Activated CD4-positive, alpha-beta T cell treated with anti-CD3 and anti-CD28 coated beads for 1 hour (primary cell): Measurements from ENCODE around the gene PHACTR2.
"Not testable (repeated sequence)": the region's sequence is repeated elsewhere in the genome, so short reads cannot be mapped to it uniquely, and the experiment has no call there.

Experiments used
- DNase-seq: peaks from one replicate; pipeline ENCODE4 v3.0.0-alpha.2; 2020

The PHACTR2 gene

DNA sequence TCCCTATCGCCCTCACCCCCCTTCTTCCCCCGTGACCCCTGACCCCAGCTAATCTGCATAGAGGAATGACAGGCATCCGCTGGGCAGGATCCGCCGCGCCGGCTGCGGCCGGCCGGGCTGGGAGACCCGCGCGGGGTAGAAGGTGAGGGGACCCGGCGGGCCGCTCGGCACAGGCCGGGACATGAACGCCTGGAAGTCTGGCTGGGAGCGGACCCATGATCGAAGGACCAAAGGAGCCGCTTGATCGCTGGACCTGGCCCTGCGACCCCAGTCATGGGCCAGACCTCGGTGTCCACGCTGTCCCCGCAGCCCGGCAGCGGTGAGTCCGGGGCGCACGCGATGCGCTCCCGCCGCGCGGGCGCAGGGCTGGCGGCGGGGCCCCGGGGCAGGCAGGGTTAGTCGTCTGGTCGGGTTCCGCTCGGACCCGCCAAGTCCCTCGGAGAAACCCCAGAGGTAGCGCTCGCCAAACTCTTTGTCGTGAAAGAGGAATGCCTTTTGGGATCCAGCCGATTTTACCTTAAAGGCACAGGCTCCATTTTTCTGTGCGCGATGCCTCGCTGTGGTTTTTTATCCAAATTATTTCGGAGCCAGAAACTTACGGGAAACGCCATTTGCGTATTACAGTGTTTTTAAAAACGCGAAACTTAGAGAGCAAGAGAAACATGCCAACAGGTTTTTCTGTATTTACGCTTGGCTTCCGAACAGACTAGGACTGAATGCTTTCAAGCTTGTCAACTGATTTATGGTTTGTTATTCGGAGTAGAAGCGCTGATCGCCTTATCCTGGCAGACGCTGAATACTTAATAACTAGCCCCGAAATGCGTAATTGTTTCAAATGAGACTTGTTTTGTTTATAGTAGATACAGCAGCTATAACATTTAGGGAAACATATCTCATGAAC lies at the start of gene PHACTR2:
Gene PHACTR2 (plus strand): TSS at position 75 of the 901 bp plus-strand sequence. CDS start 199 bp downstream, at position 274.
- peak; percentile 18 for DNase-seq

DNA sequence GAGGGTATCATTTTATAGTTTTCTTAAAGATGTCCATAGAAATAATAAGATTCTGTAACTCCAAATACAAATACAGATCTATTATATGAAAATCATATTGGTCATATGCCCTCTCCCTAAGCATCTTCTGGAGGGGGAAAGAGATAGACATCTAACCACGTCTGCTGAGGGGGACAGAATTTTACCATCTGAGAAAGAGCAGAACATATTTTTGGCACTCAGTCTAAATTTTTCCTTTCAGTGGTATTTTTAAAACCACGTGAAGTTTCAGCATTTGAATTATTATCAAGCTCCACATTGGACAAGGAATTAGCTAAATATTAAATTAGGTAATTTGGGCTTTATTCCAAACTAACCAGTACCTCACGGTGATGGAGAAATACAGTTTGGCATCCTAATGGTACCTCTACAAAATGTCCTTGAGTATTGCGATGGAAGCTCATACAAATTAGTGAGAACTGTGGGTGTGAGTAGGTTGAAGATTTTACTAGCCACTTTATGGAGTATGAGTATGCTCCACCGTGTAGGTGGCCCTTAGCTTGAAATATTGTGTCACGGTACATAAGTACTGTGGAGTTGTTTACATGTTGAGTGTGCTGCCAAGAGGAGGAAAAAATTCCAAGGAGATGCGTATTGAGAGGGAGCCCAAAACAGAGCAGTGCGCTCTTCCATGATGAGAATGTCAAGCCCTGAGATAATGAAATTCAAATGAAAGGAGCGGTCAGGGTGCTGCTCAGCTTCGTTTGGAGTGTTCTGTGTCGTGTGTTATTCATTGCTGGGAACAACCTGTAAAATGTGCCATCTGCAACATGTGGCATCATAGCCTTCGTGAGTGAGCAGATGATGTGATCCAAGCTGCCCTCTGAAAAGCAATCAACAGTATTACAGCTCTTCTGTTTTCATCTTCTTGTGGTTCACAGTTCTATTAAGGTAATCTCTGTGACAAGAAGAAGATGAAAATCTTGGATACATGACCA lies 48.4 kb upstream of the PHACTR2 start:
- no peak for DNase-seq

DNA sequence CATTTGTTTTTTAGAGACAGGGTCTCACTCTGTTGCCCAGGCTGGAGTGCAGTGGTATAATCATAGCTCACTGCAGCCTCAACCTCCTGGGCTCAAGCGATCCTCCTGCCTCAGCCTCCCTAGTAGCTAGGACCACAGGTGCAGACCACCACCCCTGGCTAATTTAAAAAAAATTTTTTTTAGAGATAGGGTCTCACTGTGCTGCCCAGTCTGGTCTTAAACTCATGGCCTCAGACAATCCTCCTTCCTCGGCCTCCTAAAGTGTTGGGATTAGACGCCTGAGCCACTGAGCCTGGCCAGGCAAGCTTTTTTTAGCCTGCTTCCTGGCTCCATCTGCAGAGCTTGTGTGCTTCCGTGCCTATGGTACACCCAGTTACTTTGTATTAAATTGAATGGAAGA lies 46.6 kb upstream of the PHACTR2 start:
- DNase-seq: not testable (repeated sequence)

DNA sequence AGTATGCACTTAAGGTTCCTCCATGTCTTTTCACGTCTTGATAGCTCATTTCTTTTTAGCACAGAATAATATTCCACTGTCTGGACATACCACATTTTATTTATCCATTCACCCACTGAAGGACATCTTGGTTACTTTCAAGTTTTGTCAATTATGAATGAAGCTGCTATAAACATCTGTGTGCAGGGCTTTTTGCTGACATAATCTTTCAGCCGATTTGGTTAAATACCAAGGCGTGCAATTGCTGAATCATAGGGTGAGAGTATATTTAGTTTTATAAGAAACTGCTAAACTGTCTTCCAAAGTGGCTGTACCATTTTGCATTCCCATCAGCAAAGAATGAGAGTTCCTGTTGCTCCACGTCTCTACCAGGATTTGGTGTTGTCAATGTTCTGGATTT lies 44.9 kb upstream of the PHACTR2 start:
- no peak for DNase-seq

DNA sequence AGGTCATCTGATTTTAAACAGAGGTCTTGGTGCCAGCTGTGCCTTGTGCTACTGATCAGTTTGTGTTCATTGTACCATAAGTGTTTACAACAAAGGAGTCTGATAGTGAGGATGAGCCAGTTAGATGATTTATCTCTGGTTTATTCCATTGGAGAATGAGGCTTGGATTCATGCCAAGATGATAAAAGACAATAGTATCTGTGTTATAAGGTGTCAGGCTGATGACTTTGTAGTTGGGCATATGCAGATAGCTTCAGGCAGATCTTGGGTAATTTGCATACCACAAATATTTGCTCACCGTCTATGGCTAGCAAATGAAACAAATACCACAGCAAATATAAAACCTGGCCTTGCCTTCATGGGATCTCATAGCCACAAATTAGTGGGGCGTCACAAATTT lies 43.3 kb upstream of the PHACTR2 start:
- DNase-seq: no peak

DNA sequence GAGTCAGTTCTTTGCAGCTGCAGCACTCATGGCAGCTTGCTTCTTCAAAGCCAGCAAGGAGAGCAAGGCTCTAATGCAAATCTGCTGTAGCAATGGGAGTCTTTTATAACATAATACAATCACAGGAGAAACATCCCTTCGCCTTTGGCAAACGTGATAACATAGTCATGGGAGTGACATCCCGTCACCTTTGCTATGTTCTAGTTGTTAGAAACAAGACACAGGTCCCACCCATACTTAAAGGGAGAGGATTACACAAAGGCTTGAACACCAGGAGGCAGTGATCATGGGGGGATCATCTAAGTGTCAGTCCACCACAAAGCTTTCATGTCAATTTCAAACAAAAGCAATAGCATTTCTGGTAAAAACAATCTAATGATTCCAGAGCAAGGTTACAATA lies 40.1 kb upstream of the PHACTR2 start:
- no peak for DNase-seq

DNA sequence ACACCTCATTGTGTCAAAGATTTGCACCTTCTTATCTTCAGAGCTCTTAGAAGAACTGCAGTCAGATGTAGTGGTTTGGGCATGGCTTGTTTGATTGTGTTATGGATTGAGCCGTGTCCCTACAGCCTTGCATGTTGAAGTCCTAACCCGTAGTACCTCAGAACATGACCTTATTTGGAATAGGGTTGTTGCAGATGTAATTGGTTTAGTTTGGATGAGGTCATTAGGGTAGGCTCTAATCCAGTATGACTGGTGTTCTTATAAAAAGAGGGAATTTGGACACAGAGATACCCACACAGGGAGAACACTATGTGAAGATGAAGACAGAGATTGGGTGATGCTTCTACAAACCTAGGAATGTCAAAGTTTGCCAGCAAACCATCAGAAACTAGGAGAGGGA lies 35.4 kb upstream of the PHACTR2 start:
- no peak for DNase-seq

DNA sequence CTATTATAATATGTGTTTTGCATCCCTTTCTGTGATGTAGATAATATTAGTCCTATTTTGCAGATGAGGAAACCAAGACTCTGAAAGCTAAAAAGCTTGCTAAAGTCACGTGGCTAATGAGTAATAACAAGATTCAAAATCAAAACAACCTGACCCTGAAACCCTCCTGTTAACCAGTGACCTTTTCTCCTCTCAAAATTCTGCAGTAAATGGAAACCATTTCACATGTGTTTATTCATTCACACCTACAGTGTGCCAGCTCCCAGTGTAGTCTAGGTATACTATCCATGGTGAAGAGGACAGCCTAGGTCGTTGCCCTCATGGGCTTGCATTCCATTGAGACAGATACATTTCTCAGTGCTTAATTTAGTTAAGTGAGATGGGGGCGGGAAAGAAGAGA lies 30.6 kb upstream of the PHACTR2 start:
- DNase-seq: no peak

DNA sequence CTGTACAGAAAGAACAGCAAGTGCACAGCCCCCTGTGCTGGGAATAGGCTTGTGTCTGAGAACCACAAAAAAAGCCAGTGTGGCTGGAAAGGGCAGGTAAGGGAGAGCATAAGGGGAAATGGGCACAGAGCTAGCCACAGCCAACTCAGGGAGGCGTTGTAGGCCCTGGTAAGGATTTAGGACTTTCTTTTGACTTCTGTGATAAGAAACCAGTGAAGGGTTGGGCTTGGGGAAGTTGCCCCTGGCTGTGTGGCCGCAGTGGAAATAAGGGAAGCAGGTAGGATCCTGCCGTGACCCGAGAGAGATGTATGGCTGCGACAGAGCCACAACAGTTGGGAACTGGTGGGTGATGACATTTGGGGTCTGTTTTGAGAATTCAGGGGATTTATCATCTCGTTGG lies 30.0 kb upstream of the PHACTR2 start:
- DNase-seq: no peak

DNA sequence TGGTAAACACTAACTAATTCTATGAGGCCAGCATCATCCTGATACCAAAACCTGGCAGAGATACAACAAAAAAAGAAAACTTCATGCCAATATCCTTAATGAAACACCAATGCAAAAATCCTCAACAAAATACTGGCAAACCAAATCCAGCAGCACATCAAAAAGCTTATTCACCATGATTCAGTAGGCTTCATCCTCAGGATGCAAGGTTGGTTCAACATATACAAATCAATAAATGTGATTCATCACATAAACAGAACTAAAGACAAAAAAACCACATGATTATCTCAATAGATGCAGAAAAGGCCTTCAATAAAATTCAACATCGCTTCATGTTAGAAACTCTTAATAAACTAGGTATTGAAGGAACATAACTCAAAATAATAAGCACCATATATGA lies 28.4 kb upstream of the PHACTR2 start:
- DNase-seq: not testable (repeated sequence)

DNA sequence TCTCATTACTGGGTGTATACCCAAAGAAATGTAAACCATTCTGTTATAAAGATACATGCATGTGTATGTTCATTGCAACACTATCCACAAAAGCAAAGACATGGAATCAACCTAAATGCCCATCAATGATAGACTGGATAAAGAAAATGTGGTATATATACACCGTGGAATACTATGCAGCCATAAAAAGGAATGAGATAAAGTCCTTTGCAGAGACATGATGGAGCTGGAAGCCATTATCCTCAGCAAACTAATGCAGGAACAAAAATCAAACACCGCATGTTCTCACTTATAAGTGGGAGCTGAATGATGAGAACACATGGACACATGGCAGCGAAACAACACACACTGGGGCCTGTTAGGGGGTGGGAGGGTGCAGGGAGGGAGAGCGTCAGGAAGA lies 26.4 kb upstream of the PHACTR2 start:
- DNase-seq: not testable (repeated sequence)

DNA sequence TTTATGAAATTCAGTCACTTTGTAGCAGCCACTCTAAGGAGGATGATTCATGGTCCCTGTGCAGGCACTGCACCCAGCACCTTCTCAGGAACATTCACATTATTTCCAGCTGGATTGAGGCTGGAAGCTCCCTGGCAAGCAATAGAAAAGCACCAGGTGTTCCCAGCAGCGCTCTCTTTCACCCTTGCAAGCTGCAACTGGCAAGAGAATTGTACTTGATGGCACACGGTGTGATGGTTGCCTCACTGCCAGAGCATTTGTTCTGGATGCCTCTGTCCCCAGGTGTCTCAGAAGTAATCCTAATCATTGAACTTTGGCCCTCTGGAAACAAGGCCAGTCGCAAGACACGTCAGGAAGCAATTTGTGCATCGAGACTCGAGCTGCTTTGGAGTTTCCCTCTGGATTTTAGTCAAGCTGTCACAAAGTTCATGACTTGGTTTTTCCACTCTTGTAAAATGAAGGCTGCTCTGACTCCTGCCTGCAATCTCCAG lies 24.9 kb upstream of the PHACTR2 start:
- DNase-seq: no peak

DNA sequence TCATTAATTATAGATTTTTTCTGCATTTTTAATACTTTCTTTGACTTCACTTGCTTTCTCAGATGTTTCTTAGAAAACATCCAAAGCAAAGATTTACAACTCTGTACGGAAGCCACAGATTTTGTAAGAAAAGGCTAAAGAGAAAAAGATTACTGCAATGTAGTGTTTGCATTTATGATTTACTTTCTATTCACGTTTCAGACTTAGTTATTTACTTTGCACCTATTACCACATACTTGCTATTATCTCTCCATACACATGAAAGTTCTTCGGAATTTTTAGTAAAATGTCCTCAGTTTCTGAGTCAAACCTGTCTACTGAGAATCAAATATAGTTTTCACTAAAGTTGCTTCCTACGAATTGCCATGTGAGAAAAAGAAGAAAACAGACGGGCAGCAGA lies 22.2 kb upstream of the PHACTR2 start:
- DNase-seq: no peak

DNA sequence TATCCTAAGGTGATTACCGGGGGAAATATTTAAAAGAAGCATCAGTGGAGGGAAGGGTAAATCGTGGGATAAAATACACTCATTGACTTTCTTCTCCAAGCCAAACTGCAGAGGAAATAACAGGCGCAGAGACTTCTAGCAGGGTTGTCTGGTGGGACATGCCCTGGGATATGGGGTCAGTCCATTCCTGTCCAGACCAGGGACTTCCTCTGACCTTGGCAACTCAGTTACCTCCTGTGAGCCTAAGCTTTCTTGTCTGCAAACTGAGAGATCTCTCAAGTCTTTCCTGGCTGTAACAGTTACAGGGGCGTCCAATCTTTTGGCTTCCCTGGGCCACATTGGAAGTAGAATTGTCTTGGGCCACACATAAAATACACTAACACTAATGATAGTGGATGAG lies 21.7 kb upstream of the PHACTR2 start:
- DNase-seq: no peak

DNA sequence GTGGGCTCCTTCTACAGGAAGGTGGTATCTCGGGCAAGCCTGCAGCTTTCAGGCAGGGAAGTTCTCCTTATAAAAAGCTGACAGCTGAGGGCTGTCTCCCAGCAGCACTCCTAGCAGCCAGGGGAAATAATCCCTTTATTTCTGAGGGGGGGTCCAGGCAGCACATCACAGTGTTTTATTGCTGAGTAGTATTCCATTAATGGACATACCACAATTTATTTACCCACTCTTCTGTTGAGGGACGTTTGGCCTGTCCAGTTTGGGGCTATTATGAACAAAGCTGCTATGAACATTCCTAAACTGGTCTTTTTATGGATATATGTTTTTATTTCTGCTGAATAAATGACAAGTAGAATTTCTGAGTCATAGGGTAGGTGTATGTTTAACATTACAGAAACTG lies 20.0 kb upstream of the PHACTR2 start:
- no peak for DNase-seq

DNA sequence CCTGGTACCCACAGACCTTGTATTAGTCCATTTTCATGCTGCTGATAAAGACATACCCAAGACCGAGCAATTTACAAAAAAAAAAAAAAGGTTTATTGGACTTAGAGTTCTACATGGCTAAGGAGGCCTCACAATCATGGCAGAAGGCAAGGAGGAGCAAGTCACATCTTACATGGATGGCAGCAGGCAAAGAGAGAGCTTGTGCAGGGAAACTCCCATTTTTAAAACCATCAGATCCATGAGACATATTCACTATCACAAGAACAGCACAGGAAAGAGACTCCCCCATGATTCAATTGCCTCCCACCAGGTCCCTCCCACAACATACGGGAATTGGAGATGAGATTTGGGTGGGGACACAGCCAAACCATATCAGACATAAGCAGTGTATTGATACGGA lies 17.6 kb upstream of the PHACTR2 start:
- DNase-seq: not testable (repeated sequence)

DNA sequence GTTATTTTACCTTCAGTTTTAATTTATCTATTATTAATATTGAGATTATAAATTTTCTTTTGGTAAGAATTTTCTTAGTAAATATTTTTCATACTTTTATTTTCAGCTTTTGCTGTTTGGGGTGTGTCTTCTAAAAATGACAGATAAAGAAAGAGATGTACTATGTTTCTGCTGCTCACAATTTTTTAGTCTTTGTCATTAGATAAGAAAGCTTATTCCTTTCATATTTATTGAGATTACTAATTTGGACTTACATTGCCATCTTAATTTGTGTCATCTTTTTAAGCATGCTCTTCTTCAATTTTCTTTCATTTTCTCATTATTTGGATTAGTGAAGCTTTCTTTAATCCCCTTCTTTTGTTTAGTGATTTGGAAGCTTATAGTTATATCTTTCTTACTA lies 13.6 kb upstream of the PHACTR2 start:
- no peak for DNase-seq

DNA sequence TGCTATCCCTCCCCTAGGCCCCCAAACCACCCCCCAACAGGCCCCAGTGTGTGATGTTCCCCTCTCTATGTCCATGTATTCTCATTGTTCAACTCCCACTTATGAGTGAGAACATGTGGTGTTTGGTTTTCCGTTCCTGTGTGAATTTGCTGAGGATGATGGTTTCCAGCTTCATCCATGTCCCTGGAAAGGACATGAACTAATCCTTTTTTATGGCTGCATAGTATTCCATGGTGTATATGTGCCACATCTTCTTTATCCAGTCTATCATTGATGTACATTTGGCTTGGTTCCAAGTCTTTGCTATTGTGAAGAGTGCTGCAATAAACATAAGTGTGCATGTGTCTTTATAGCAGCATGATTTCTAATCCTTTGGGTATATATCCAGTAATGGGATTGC lies 11.8 kb upstream of the PHACTR2 start:
- DNase-seq: not testable (repeated sequence)

DNA sequence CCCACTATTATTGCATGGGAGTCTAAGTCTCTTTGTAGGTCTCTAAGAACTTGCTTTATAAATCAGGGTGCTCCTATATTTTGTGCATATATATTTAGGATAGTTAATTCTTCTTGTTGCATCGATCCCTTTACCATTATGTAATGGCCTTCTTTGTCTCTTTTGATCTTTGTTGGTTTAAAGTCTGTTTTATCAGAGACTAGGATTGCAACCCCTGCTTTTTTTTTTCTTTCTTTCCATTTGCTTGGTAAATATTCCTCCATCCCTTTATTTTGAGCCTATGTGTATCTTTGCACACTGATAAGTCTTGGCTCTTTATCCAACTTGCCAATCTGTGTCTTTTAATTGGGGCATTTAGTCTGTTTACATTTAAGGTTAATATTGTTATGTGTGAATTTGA lies 8.3 kb upstream of the PHACTR2 start:
- DNase-seq: not testable (repeated sequence)

DNA sequence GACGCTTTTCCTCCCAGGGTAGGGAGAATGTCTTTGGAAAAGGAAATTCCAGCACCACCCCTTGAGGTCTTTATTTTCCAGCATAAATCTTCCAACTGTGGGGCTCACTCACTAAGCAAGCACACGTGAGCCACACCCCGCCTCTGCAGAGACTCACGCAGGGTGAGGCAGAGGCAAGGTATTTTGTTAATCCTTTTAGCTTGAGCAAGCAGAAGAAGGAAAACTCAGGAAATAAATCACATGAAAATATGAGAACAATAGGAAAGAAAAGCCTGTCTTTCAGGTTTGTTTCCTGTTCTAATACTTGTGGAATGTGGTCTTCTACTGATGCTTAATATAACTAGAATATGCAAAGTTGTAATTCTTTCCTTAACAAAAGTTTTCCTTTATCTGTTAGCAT lies 4.1 kb upstream of the PHACTR2 start:
- no peak for DNase-seq

DNA sequence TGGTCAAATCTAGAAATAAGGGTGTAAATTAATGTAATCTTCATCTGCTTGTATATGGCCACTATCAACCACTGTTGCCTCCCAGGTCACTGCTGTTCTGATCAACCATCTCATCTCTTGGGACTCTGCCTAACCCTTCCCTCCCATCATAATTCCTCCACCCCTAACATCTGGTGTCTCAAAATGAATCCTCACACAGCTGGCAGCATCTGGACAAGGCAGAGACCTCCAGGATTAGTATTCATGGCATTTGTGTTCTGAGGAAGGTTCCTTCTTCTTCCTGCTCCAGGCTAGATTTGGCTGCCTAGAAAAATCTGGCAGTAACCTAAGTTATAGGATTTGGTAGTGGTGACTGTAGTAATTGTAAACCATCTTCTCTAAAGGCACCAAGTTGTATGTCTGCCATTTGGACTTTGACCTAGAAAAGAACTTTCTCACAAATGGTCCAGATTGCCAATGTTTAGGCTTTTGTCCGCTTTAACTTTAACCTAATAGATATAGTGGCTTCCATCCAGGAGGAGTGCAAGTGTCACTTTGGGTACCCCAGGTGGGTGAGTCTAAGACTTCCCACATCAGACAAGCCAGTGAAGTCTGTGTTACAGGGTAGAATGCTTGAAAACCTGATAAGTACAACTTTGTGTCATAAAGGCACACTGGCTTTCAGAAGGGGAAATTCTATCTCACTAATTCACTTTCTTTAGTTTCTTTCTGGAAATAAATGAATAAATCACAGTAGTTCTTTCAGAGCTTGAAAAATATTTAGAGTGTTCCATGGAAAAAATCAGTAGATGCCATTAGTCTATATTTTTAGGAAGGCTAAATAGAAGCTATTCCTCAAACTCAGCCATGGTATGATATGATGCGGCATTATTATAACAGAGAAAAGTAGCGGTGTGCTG lies 3.0 kb upstream of the PHACTR2 start:
- no peak for DNase-seq

DNA sequence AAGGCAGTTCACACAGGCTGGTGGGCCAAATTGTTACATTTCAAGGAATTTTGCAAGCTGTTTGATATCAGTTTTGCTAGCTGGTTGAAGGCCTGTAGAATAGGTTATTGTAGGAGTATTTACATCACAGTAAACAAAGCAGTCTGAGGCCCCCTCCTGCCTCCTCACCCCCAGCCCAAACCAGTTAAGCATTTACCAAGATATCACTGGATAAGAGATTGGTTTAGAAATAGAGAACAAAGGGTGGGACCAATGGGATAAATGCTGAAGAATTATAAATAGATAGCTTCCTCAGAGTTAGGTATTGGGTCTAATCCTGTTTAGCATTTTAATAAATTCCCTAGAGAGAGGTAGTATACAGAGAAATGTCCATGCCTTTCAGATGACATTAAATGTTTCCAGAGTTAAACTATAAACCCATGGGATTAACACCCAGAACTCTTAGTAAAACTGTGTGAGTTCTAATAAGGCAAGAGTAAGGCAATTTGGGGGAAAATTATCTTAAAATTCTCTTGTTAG lies 2.3 kb upstream of the PHACTR2 start:
- DNase-seq: no peak
